ENCODE results near the gene UNC45A. TPM values are rescaled to one million over a fixed set of nuclear protein-coding genes. Genes with fewer than 3 reads are reported as not detected.
A peak's percentile ranks its signal among the peaks of the same experiment; 100 is the strongest.
"Not testable (repeated sequence)": the region's sequence is repeated elsewhere in the genome, so short reads cannot be mapped to it uniquely, and the experiment has no call there.

UNC45A gene
- total RNA-seq, 1 donor from 2014 or later = 102 TPM

DNA sequence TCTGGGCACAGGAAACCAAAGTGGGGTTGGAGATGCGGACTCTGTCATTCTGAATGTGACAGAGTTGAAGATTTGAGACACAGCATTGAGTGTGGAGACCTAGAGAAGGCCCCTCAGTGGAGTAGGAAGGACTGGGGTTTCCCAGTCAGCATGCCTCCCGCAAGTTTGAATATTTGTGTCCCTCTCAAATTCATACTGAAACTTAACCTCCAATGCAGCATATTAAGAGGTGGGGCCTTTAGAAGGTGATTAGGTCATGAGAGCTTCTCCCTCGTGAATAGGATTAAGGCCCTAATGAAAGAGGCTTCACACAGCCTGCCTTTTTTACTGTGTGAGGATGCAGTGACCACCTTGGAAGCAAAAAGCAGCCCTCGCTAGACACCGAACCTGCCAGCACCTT is 10.7 kb upstream of the UNC45A start:
- Mint-ChIP-seq H3K27ac (ENCODE audit: unreplicated experiment) (no peak overlapping the region), H3K4me1 (ENCODE audit: unreplicated experiment) (no peaks in the 10 kb centered on the region), H3K36me3 (ENCODE audit: low read depth, unreplicated experiment) (peaks cover 22% of the 10 kb centered on the region), H3K9me3 (ENCODE audit: unreplicated experiment) (no peaks in the 10 kb centered on the region), H3K4me3 (ENCODE audit: unreplicated experiment) (no peak overlapping the region), H3K27me3 (ENCODE audit: unreplicated experiment) (peaks cover 7% of the 10 kb centered on the region)
- TF ChIP-seq, protein P1, sequence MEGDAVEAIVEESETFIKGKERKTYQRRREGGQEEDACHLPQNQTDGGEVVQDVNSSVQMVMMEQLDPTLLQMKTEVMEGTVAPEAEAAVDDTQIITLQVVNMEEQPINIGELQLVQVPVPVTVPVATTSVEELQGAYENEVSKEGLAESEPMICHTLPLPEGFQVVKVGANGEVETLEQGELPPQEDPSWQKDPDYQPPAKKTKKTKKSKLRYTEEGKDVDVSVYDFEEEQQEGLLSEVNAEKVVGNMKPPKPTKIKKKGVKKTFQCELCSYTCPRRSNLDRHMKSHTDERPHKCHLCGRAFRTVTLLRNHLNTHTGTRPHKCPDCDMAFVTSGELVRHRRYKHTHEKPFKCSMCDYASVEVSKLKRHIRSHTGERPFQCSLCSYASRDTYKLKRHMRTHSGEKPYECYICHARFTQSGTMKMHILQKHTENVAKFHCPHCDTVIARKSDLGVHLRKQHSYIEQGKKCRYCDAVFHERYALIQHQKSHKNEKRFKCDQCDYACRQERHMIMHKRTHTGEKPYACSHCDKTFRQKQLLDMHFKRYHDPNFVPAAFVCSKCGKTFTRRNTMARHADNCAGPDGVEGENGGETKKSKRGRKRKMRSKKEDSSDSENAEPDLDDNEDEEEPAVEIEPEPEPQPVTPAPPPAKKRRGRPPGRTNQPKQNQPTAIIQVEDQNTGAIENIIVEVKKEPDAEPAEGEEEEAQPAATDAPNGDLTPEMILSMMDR (IDR thresholded peaks at IDR 0.05; ENCODE audit: unreplicated experiment) = no peak
- DNase-seq (ENCODE audit: low spot score) = no peak

DNA sequence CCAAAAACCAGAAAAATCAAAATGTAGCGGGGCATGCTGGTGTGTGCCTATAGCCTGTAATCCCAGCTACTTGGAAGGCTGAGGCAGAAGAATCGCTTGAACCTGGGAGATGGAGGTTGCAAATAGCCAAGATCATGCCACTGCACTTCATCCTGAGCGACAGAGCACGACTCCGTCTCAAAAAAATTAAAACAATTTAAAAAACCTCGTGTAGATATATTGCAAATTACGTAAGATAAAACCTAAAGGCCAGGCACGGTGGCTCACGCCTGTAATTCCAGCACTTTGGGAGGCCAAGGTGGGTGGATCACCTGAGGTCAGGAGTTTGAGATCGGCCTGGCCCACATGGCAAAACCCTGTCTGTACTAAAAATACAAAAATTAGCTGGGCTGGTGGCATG is 8.3 kb upstream of the UNC45A start:
- not testable (repeated sequence) for DNase-seq (ENCODE audit: low spot score); H3K36me3 Mint-ChIP-seq (ENCODE audit: low read depth, unreplicated experiment); H3K27ac Mint-ChIP-seq (ENCODE audit: unreplicated experiment); H3K4me1 Mint-ChIP-seq (ENCODE audit: unreplicated experiment); H3K9me3 Mint-ChIP-seq (ENCODE audit: unreplicated experiment); H3K4me3 Mint-ChIP-seq (ENCODE audit: unreplicated experiment); H3K27me3 Mint-ChIP-seq (ENCODE audit: unreplicated experiment)

DNA sequence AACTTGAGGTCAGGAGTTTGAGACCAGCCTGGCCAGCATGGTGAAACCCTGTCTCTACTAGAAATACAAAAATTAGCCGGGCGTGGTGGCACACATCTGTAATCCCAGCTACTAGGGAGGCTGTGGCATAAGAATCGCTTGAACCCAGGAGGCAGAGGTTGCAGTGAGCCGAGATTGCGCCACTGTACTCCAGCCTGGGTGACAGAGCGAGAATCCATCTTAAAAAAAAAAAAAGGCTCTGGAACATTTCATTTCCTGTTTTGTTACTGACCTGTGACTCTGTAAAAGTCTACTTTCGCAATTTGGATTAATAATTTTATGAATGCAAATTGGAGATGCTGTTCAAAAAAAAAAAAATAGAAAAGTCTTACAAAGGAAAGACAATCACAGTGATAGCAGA is 7.0 kb upstream of the UNC45A start:
- not testable (repeated sequence) for H3K4me1 Mint-ChIP-seq (ENCODE audit: unreplicated experiment); H3K9me3 Mint-ChIP-seq (ENCODE audit: unreplicated experiment); H3K36me3 Mint-ChIP-seq (ENCODE audit: low read depth, unreplicated experiment); H3K27me3 Mint-ChIP-seq (ENCODE audit: unreplicated experiment); H3K4me3 Mint-ChIP-seq (ENCODE audit: unreplicated experiment); DNase-seq (ENCODE audit: low spot score); H3K27ac Mint-ChIP-seq (ENCODE audit: unreplicated experiment)

DNA sequence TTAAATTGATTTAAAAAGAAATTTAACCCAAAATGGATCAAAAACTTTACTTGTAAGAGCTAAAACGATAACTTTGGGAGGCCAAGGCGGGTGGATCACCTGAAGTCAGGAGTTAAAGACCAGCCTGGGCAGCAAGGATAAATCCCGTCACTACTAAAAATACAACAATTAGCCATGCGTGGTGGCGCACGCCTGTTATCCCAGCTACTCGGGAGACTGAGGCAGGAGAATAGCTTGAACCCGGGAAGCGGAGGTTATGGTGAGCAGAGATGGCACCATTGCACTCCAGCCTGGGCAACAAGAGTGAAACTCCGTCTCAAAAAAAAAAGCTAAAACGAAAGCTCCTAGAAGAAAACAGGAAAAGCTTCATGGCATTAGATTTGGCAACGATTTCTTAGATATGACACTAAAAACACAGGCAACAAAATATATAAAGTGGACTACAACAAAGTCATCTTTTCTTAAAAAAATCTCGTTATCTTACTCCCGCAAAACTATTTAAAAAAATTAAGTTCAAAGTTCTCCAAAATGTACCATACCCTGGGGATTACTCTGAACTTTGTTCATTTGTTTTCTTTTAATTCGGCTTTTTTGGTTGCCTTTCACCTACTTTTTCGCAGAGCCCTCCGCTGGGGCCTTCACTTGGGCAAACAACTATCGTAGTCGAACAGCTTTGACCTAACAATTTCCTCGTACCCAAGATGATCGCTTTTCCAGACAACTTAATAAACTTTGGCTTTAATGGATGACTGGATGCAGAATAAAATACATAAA is 5.7 kb upstream of the UNC45A start:
- Mint-ChIP-seq H3K36me3 (ENCODE audit: low read depth, unreplicated experiment) (no peaks in the 10 kb centered on the region), H3K9me3 (ENCODE audit: unreplicated experiment) (no peaks in the 10 kb centered on the region), H3K4me3 (ENCODE audit: unreplicated experiment) (no peak overlapping the region), H3K27ac (ENCODE audit: unreplicated experiment) (peak overlapping the region; percentile 41), H3K4me1 (ENCODE audit: unreplicated experiment) (peaks cover 8% of the 10 kb centered on the region), H3K27me3 (ENCODE audit: unreplicated experiment) (peaks cover 2% of the 10 kb centered on the region)
- no peak for DNase-seq (ENCODE audit: low spot score)
- TF ChIP-seq, protein P1 (IDR thresholded peaks at IDR 0.05; ENCODE audit: unreplicated experiment) = no peak

DNA sequence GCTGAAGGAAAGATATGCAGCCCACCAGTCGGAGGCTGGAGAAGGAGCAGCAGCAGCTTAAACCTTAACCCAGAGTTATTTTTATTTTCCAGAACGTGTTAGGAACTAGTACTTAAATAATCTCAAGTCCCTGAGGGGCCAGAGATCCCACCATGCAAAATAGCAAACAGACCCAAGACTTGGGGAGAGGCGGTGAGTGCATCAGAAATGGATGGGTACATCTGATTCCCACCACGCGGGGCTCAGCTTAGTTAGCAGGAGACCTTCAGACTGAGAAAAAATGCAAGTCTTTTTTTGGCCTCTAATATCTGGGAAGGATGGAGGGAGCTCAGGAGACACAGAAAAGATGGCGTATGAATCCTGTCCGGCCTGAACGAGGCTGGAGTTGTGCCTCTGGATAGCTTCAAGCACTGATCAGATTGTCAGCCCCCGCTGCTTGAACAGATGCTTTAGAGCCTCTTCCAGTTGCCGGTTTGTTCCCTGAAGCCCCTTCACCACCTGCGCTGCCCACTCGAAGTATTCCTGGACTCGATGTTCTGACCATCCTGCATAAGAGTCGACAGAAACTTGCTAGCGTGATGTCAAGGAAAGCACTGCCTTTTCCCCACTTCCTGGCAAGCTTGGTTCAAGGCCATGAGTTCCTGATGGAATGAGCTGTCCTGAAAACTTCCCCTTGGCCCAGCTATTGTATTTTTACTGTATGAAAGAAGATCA is 4.1 kb upstream of the UNC45A start:
- Mint-ChIP-seq H3K4me1 (ENCODE audit: unreplicated experiment) (peaks cover 12% of the 10 kb centered on the region), H3K4me3 (ENCODE audit: unreplicated experiment) (peak overlapping the region; percentile 83), H3K36me3 (ENCODE audit: low read depth, unreplicated experiment) (peaks cover under 1% of the 10 kb centered on the region), H3K27ac (ENCODE audit: unreplicated experiment) (no peak overlapping the region), H3K9me3 (ENCODE audit: unreplicated experiment) (no peaks in the 10 kb centered on the region), H3K27me3 (ENCODE audit: unreplicated experiment) (peaks cover 2% of the 10 kb centered on the region)
- TF ChIP-seq, protein P1 (IDR thresholded peaks at IDR 0.05; ENCODE audit: unreplicated experiment) = no peak
- no peak for DNase-seq (ENCODE audit: low spot score)

DNA sequence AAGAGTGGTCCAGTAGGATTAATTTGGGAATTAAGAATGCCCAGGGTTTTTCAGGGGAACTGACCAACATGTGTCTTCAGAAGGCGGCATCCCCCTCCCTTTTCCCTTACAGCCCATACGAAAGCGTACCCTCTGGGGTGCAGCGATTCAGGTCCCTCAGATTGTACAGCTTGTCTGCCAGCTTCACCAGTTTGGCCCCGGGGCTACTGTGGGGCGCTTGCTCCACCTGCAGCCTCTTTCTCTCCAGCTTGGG is 3.6 kb upstream of the UNC45A start:
- H3K27me3 Mint-ChIP-seq (ENCODE audit: unreplicated experiment) = peaks cover 2% of the 10 kb centered on the region
- H3K27ac Mint-ChIP-seq (ENCODE audit: unreplicated experiment) = no peak overlapping the region
- TF ChIP-seq, protein P1 (IDR thresholded peaks at IDR 0.05; ENCODE audit: unreplicated experiment) = no peak
- H3K4me1 Mint-ChIP-seq (ENCODE audit: unreplicated experiment) = peaks cover 17% of the 10 kb centered on the region
- H3K36me3 Mint-ChIP-seq (ENCODE audit: low read depth, unreplicated experiment) = peaks cover 5% of the 10 kb centered on the region
- peak overlapping the region; percentile 89 for H3K4me3 Mint-ChIP-seq (ENCODE audit: unreplicated experiment)
- DNase-seq (ENCODE audit: low spot score) = no peak
- H3K9me3 Mint-ChIP-seq (ENCODE audit: unreplicated experiment) = no peaks in the 10 kb centered on the region

Data from endothelial cell (in vitro differentiated cells).